Glomerular endothelial cell (primary cell): ENCODE results near the gene BMPR2. TPM values are rescaled to one million over a fixed set of nuclear protein-coding genes. Genes with fewer than 3 reads are reported as not detected.
"Not testable (repeated sequence)": the region's sequence is repeated elsewhere in the genome, so short reads cannot be mapped to it uniquely, and the experiment has no call there.

Experiments used
- DNase-seq: peaks from one replicate; pipeline ENCODE4 v3.0.0-alpha.2; 2011; ENCODE audit warnings: low read depth, low spot score; ENCODE audit errors: extremely low read depth
- total RNA-seq: library from RNA; depleted of rRNA; stranded (reverse); fragments of >200 nt; gene quantifications from 2 replicates; pipeline ENCODE4 v1.2.3, GENCODE V29; 2015

Gene BMPR2
- total RNA-seq, 1 donor from 2014 or later = 141 TPM

- DNase-seq = no peak
These were observed 2.7 kb downstream of the BMPR2 start for GRCh38 chr2:202378662-202379358.

GRCh38 chr2:202382684-202383083, 6.6 kb downstream of the BMPR2 start:
- DNase-seq = no peak

GRCh38 chr2:202386495-202386894, 10.4 kb downstream of the BMPR2 start:
- DNase-seq = not testable (repeated sequence)

GRCh38 chr2:202387608-202388342, 11.6 kb downstream of the BMPR2 start:
- DNase-seq = no peak

- DNase-seq = no peak
These were observed 24.8 kb downstream of the BMPR2 start for GRCh38 chr2:202400941-202401340.

- DNase-seq = no peak
These were observed 29.7 kb downstream of the BMPR2 start for GRCh38 chr2:202405798-202406197.

GRCh38 chr2:202406445-202406978, 30.4 kb downstream of the BMPR2 start:
- DNase-seq = no peak

- DNase-seq = peak; percentile 42
These were observed 32.5 kb downstream of the BMPR2 start for GRCh38 chr2:202408546-202409140.

GRCh38 chr2:202410092-202410491, 34.0 kb downstream of the BMPR2 start:
- no peak for DNase-seq

- DNase-seq = no peak
These were observed 35.0 kb downstream of the BMPR2 start for GRCh38 chr2:202411097-202411496.

- DNase-seq = no peak
These were observed 41.9 kb downstream of the BMPR2 start for GRCh38 chr2:202418027-202418426.

- no peak for DNase-seq
These were observed 42.4 kb downstream of the BMPR2 start for GRCh38 chr2:202418511-202418910.

- no peak for DNase-seq
These were observed 47.0 kb downstream of the BMPR2 start for GRCh38 chr2:202423139-202423538.

- no peak for DNase-seq
These were observed 48.9 kb downstream of the BMPR2 start for GRCh38 chr2:202425036-202425435.

GRCh38 chr2:202426751-202427150, 50.6 kb downstream of the BMPR2 start:
- DNase-seq = no peak

GRCh38 chr2:202429164-202429980, 53.2 kb downstream of the BMPR2 start:
- peak; percentile 77 for DNase-seq

GRCh38 chr2:202432776-202433175, 56.6 kb downstream of the BMPR2 start:
- DNase-seq = no peak

GRCh38 chr2:202434472-202434871, 58.3 kb downstream of the BMPR2 start:
- DNase-seq = no peak

- no peak for DNase-seq
These were observed 60.5 kb downstream of the BMPR2 start for GRCh38 chr2:202436626-202437025.

GRCh38 chr2:202440117-202440516, 64.0 kb downstream of the BMPR2 start:
- not testable (repeated sequence) for DNase-seq

- no peak for DNase-seq
These were observed 66.8 kb downstream of the BMPR2 start for GRCh38 chr2:202442882-202443281.
